ENCODE data around the gene TOM1.

DNA sequence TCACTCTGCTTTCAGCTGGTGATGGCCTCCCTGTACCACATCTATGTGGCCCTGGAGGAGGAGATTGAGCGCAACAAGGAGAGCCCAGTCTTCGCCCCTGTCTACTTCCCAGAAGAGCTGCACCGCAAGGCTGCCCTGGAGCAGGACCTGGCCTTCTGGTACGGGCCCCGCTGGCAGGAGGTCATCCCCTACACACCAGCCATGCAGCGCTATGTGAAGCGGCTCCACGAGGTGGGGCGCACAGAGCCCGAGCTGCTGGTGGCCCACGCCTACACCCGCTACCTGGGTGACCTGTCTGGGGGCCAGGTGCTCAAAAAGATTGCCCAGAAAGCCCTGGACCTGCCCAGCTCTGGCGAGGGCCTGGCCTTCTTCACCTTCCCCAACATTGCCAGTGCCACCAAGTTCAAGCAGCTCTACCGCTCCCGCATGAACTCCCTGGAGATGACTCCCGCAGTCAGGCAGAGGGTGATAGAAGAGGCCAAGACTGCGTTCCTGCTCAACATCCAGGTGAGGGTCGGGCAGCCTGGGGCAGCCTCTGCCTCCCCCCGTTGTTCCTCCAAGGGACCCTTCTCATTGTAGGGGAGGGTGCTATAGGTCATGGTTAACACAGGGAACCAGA is 87.1 kb downstream of the TOM1 start:
- no peak for TF ChIP-seq KDM5B (CRISPR knock-in tag; IDR thresholded peaks at IDR 0.05; ENCODE audit: borderline replicate concordance)
- no peak for TF ChIP-seq MAZ (IDR thresholded peaks at IDR 0.05; ENCODE audit: borderline replicate concordance, low read depth, low read length)
- TF ChIP-seq MAZ (CRISPR knock-in tag; IDR thresholded peaks at IDR 0.05; ENCODE audit: low read depth): no peak
- TF ChIP-seq ZNF350 (CRISPR knock-in tag; IDR thresholded peaks at IDR 0.05; ENCODE audit: borderline replicate concordance, low read depth): no peak
- TF ChIP-seq ATF6 (CRISPR knock-in tag; conservative IDR thresholded peaks at IDR 0.05): no peak
- TF ChIP-seq CHD4 (IDR thresholded peaks at IDR 0.05; ENCODE audit: borderline replicate concordance, low read length): no peak
